ENCODE results near the gene IPO4. TPM values are rescaled to one million over a fixed set of nuclear protein-coding genes. Genes with fewer than 3 reads are reported as not detected.

IPO4 gene
- total and polyA plus RNA-seq, 2 of the 13 experiments (the other 11 are each of a cell fraction or from before 2014, with no cell fraction given) = 39.0 to 179 TPM

GRCh38 chr14:24234095-24235005, 45.7 kb upstream of the IPO4 start (continued):
- TF ChIP-seq E2F2 (CRISPR knock-in tag; IDR thresholded peaks at IDR 0.05; ENCODE audit: borderline replicate concordance) (no peak), ZNF549 (CRISPR knock-in tag; IDR thresholded peaks at IDR 0.05) (no peak), HNF4A (CRISPR knock-in tag; IDR thresholded peaks at IDR 0.05) (no peak), NAIF1 (CRISPR knock-in tag; IDR thresholded peaks at IDR 0.05; ENCODE audit: borderline replicate concordance) (no peak), AHDC1 (CRISPR knock-in tag; IDR thresholded peaks at IDR 0.05; ENCODE audit: borderline replicate concordance) (no peak), ZFP37 (CRISPR knock-in tag; IDR thresholded peaks at IDR 0.05; ENCODE audit: borderline replicate concordance) (no peak), RFXANK (CRISPR knock-in tag; IDR thresholded peaks at IDR 0.05) (no peak), PAF1 (CRISPR knock-in tag; IDR thresholded peaks at IDR 0.05) (0 out of 2 replicates have a peak, but pooled peaks have one; percentile 18), ZHX2 (IDR thresholded peaks at IDR 0.05; ENCODE audit: low read depth) (no peak), ZHX2 (CRISPR knock-in tag; IDR thresholded peaks at IDR 0.05; ENCODE audit: borderline replicate concordance) (no peak), ZEB1 (IDR thresholded peaks at IDR 0.05; ENCODE audit: insufficient replicate concordance, low read depth) (no peak), STAT5B (CRISPR knock-in tag; IDR thresholded peaks at IDR 0.05) (no peak), ERF (CRISPR knock-in tag; IDR thresholded peaks at IDR 0.05) (0 out of 2 replicates have a peak, but pooled peaks have one; percentile 8), NR0B2 (CRISPR knock-in tag; IDR thresholded peaks at IDR 0.05) (no peak), ATF7 (IDR thresholded peaks at IDR 0.05) (no peak), ATF7 (CRISPR knock-in tag; IDR thresholded peaks at IDR 0.05) (no peak), ZMYM3 (CRISPR knock-in tag; IDR thresholded peaks at IDR 0.05) (no peak)

Measured in HepG2 (cell line).